IMR-90 (cell line): Measurements from ENCODE around the gene RPTOR.

Experiments
- BHLHE40 ChIP-seq: fragments of 150-350 bp; IDR thresholded peaks from 2 replicates; pipeline ENCODE4 v1.6.1; 2016; ENCODE audit warnings: mild to moderate bottlenecking, low read depth, low read length
- CEBPB ChIP-seq: IDR thresholded peaks from 2 replicates; pipeline ENCODE4 v1.6.1; 2012; ENCODE audit warnings: low read depth, low read length, improper control_type of control experiment
- CTCF ChIP-seq: conservative IDR thresholded peaks from 2 replicates; pipeline ENCODE4 v1.5.1; 2012; ENCODE audit warnings: mild to moderate bottlenecking, low read depth, low read length, improper control_type of control experiment
- MAFK ChIP-seq: IDR thresholded peaks from 2 replicates; pipeline ENCODE4 v1.6.1; 2012; ENCODE audit warnings: low read depth, low read length, improper control_type of control experiment
- MAZ ChIP-seq: IDR thresholded peaks from 2 replicates; pipeline ENCODE4 v1.6.1; 2012; ENCODE audit warnings: low read depth, mild to moderate bottlenecking, low read length, improper control_type of control experiment, moderate library complexity, borderline replicate concordance
- MXI1 ChIP-seq: IDR thresholded peaks from 2 replicates; pipeline ENCODE4 v1.6.1; 2012; ENCODE audit warnings: low read depth, mild to moderate bottlenecking, low read length, moderate library complexity, borderline replicate concordance
- NFE2L2 ChIP-seq: fragments of 150-350 bp; IDR thresholded peaks from 2 replicates; pipeline ENCODE4 v1.6.1; 2016; ENCODE audit warnings: low read depth, mild to moderate bottlenecking, low read length
- POLR2A ChIP-seq: IDR thresholded peaks from 2 replicates; pipeline ENCODE4 v1.6.1; 2012; ENCODE audit warnings: mild to moderate bottlenecking, low read depth, low read length
- RAD21 ChIP-seq: IDR thresholded peaks from 2 replicates; pipeline ENCODE4 v1.6.1; 2012; ENCODE audit warnings: low read length, improper control_type of control experiment
- RCOR1 ChIP-seq: IDR thresholded peaks from 2 replicates; pipeline ENCODE4 v1.6.1; 2012; ENCODE audit warnings: mild to moderate bottlenecking, low read length, improper control_type of control experiment; ENCODE audit not compliant: insufficient replicate concordance
- RFX5 ChIP-seq: IDR thresholded peaks from 2 replicates; pipeline ENCODE4 v1.8.0; 2012; ENCODE audit warnings: low read depth, mild to moderate bottlenecking, low read length, moderate library complexity
- SMC3 ChIP-seq: fragments of 150-350 bp; IDR thresholded peaks from 2 replicates; pipeline ENCODE4 v1.6.1; 2016; ENCODE audit warnings: low read depth, mild to moderate bottlenecking, antibody characterized with exemption, low read length, moderate library complexity
- USF2 ChIP-seq: fragments of 150-350 bp; IDR thresholded peaks from 2 replicates; pipeline ENCODE4 v1.6.1; 2017; ENCODE audit warnings: mild to moderate bottlenecking, antibody characterized with exemption, low read length, low read depth

- TF ChIP-seq CTCF (no peak), RAD21 (no peak), BHLHE40 (no peak), MAZ (no peak), SMC3 (no peak), RCOR1 (no peak), POLR2A (no peak), RFX5 (no peak), USF2 (no peak), MAFK (no peak), MXI1 (no peak), NFE2L2 (no peak), CEBPB (no peak)
Measured at GRCh38 chr17:80786470-80786869, 241.8 kb downstream of the RPTOR start.
